Heart left ventricle (tissue), 16 donors: ENCODE results near the gene ADGB. TPM values are rescaled to one million over a fixed set of nuclear protein-coding genes. Genes with fewer than 3 reads are reported as not detected.

Experiments used
- ATAC-seq, 4 donors: fragments of 200-7000 bp; cut with Tn5 transposase; one replicate each; pipeline ENCODE4 v1.9.1; 2020 to 2022; ENCODE audit warnings: moderate library complexity in 4 of 4, mild to moderate bottlenecking in 3 of 4, moderate number of reproducible peaks in 1 of 4
- DNase-seq, 5 donors: peaks; one replicate each; pipeline ENCODE4 v3.0.0-alpha.2; 2020
- H3K27ac ChIP-seq, 12 donors: fragments of 200-600 bp; sonication (generic) in 4 of 12; one replicate each; pipeline versions ENCODE4 v1.5.0 to v1.8.0; 2016 to 2022; ENCODE audit warnings: mild to moderate bottlenecking in 2 of 12
- H3K27me3 ChIP-seq, 9 donors: fragments of 200-600 bp; sonication (generic) in 2 of 9; one replicate each; pipeline versions ENCODE4 v1.5.1 to v1.8.0; 2016 to 2022; ENCODE audit warnings: mild to moderate bottlenecking in 3 of 9
- H3K36me3 ChIP-seq, 9 donors: fragments of 200-600 bp; sonication (generic) in 2 of 9; one replicate each; pipeline versions ENCODE4 v1.5.0 to v1.8.0; 2018 to 2022; ENCODE audit warnings: mild to moderate bottlenecking in 2 of 9
- H3K4me1 ChIP-seq, 12 donors: fragments of 200-600 bp; sonication (generic) in 4 of 12; one replicate each; pipeline versions ENCODE4 v1.5.0 to v1.8.0; 2016 to 2022; ENCODE audit warnings: mild to moderate bottlenecking in 3 of 12
- H3K4me3 ChIP-seq, 12 donors: fragments of 200-600 bp; sonication (generic) in 4 of 12; one replicate each; pipeline versions ENCODE4 v1.5.0 to v1.8.0; 2017 to 2022; ENCODE audit warnings: mild to moderate bottlenecking in 9 of 12, moderate library complexity in 4 of 12
- H3K9me3 ChIP-seq, 12 donors: fragments of 200-600 bp; sonication (generic) in 4 of 12; one replicate each; pipeline versions ENCODE4 v1.5.0 to v1.8.0; 2016 to 2022; ENCODE audit warnings: mild to moderate bottlenecking in 1 of 12
- CTCF ChIP-seq, 12 donors: fragments of 200-600 bp; sonication (generic) in 4 of 12; IDR thresholded peaks; one replicate each; pipeline versions ENCODE4 v1.5.0 to v1.8.0; 2018 to 2022; ENCODE audit warnings: antibody characterized with exemption in 12 of 12, mild to moderate bottlenecking in 5 of 12
- POLR2A ChIP-seq, 2 donors: fragments of 450-650 bp; IDR thresholded peaks; one replicate each; pipeline ENCODE4 v1.6.1; 2017; ENCODE audit warnings: antibody characterized with exemption in 2 of 2, mild to moderate bottlenecking in 2 of 2, moderate library complexity in 2 of 2
- WGBS, 4 donors: extraction: QIAGEN DNeasy Blood & Tissue Kit in 2 of 4; methylation state at CpG; one replicate each; pipeline versions ENCODE4 v1.1.5 to v1.1.7; 2013 to 2018; 5-methylcytosine and 5-hydroxymethylcytosine counted together
- intact Hi-C, 10 donors: fragments of 100-400 bp; cut with DNase I; formaldehyde crosslinking; loops; one replicate each; pipeline versions ENCODE4 v1.11.1 to v1.14.2; 2022
- polyA plus RNA-seq, 2 donors: library from polyadenylated mRNA; stranded (reverse); fragments of 200-250 nt; gene quantifications; one replicate each; pipeline ENCODE4 v1.2.3, GENCODE V29; 2013
- total RNA-seq, 9 donors: library from RNA; depleted of rRNA in 2 of 9; stranded (reverse); fragments of >200 nt in 2 of 9; fragmentation: NEBNext Ultra II Directional in 3 of 9; extraction: Animal tissue kit (Norgen Biotek cat#: 25700) in 3 of 9; gene quantifications; one replicate each; pipeline versions ENCODE4 v1.1.0 to v1.2.4, GENCODE V29; 2016 to 2023
- donor health status: ischemic (EF 13 %, LVEDD 7.1; RV severe dilation, severe dysfunction).
- donor health status: healthy with polysubstance abuse.
- donor health status: DM: no; HTN: yes; CAD: no.
- donor health status: DM: no; HTN: no; CAD: no.
- donor health status: ischemic (EF 25% LVEDD 6.9; RV normal size, moderate dysfunction).
- donor health status: ischemic (EF 25% LVEDD 5.7; RV mildly dilated, moderate dysfunction).
- donor health status: healthy.
- donor health status: DM: yes; HTN: yes; CAD: no.
- donor health status: ischemic (EF 35%, LVEDD 5.7; RV mildly dilated, moderate dysfunction).
- donor health status: nonischemic (EF 11% LVEDD 7.7; RV severe dilation, severe dysfunction).
- donor health status: DM: yes; HTN: yes; CAD: no.
- donor health status: PGD.
- donor health status: ischemic (EF 29% LVEDD 5.4; RV normal size, mild dysfunction).
- donor health status: nonischemic (EF 23%, LVEDD 6.1; RV moderate dilation, normal function).

Gene ADGB
- total and polyA plus RNA-seq, 11 donors = not detected

GRCh38 chr6:146657432-146657831 lies 58.7 kb downstream of the ADGB start:
- no peak for ATAC-seq
- intact Hi-C loops = no loop called here
- Histone ChIP-seq H3K27me3 (no peaks in the 10 kb centered on the region), H3K27ac (no peak overlapping the region), H3K4me1 (no peaks in the 10 kb centered on the region), H3K4me3 (no peak overlapping the region), H3K36me3 (no peaks in the 10 kb centered on the region), H3K9me3 (peaks cover 0 to 7% (median 0%) of the 10 kb centered on the region in 12 donors)
- WGBS, 4 donors = 89 to 93% (median 92%) methylated on average over 3 of the region's 3 CpGs
- TF ChIP-seq CTCF (IDR thresholded peaks at IDR 0.05) (no peak), POLR2A (IDR thresholded peaks at IDR 0.05) (no peak)
- no peak for DNase-seq

DNA sequence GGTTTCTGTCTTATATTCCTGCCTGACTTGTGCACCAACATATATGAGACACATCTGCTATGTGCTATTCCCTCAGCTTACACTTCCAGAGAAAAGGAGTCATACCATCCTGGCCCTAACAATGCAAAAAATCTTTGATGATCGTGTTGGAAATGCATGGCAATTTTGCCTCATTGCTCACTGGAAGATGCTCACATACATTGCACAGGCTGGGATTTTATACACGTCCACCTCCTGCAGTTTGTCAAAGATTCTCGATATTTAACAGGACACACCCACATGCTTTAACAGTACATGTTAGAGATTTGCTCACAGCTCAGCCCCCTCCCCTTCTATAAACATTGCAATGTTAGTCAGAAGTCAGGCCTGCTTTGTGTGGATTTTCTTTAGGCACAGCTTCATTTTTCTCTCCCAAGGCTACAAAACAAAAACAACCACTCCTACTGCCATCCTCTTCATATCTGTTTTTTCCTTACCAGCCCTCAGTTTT lies 66.1 kb downstream of the ADGB start:
- peaks cover 0 to 9% (median 0%) of the 10 kb centered on the region in 12 donors for H3K9me3 ChIP-seq
- ATAC-seq (no peak), DNase-seq (no peak)
- 44 to 50% (median 48%) methylated on average over 3 of the region's 3 CpGs for WGBS, 4 donors
- no peak overlapping the region for H3K4me3 ChIP-seq
- no peaks in the 10 kb centered on the region for H3K4me1 ChIP-seq
- H3K27me3 ChIP-seq = peaks cover 0 to 5% (median 0%) of the 10 kb centered on the region in 9 donors
- no peaks in the 10 kb centered on the region for H3K36me3 ChIP-seq
- intact Hi-C loops = no loop called here
- no peak overlapping the region for H3K27ac ChIP-seq
- TF ChIP-seq POLR2A (IDR thresholded peaks at IDR 0.05) = no peak
- TF ChIP-seq CTCF (IDR thresholded peaks at IDR 0.05) = no peak

DNA sequence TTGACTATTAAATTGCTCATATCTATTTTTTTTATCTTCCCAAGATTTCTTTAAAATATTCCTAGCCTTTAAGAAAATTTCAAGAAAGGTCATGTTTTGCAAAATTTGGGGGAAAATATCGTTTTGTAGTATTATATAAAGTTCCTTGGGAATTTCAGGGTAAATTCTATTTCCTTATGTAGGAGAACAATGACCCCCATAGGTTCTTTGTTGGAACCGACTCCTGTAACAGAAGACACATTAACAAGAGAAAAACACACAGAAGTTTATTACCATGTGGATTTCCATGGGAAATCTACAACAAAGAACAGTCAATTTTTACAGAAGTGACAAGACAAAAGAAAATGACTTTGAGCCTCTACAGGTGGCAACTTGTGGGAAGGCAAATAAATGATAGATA lies 68.1 kb downstream of the ADGB start:
- Histone ChIP-seq H3K27me3 (peaks cover 0 to 5% (median 0%) of the 10 kb centered on the region in 9 donors), H3K4me3 (no peak overlapping the region), H3K27ac (no peak overlapping the region), H3K9me3 (peaks cover 0 to 7% (median 0%) of the 10 kb centered on the region in 12 donors), H3K4me1 (no peaks in the 10 kb centered on the region), H3K36me3 (no peaks in the 10 kb centered on the region)
- intact Hi-C loops = no loop called here
- ATAC-seq (no peak), DNase-seq (no peak)
- TF ChIP-seq CTCF (IDR thresholded peaks at IDR 0.05) = no peak
- TF ChIP-seq POLR2A (IDR thresholded peaks at IDR 0.05) = no peak
- WGBS, 4 donors = 27 to 38% (median 30%) methylated on average over 2 of the region's 2 CpGs

- no peak for DNase-seq
- 74 to 83% (median 80%) methylated on average over 4 of the region's 4 CpGs for WGBS, 4 donors
- intact Hi-C loops = no loop called here
- H3K9me3 ChIP-seq = no peaks in the 10 kb centered on the region
- H3K27ac ChIP-seq = no peak overlapping the region
- no peaks in the 10 kb centered on the region for H3K36me3 ChIP-seq
- TF ChIP-seq CTCF (IDR thresholded peaks at IDR 0.05) = no peak
- no peak for TF ChIP-seq POLR2A (IDR thresholded peaks at IDR 0.05)
- H3K27me3 ChIP-seq = peaks cover 0 to 5% (median 0%) of the 10 kb centered on the region in 9 donors
- no peak for ATAC-seq
- H3K4me3 ChIP-seq = no peak overlapping the region
- H3K4me1 ChIP-seq = no peaks in the 10 kb centered on the region
Measured at GRCh38 chr6:146670161-146670560, 71.4 kb downstream of the ADGB start.
